HCT116 (cell line): ENCODE data around the gene PIK3R6. TPM values are rescaled to one million over a fixed set of nuclear protein-coding genes. Genes with fewer than 3 reads are reported as not detected.

Experiments used
- ATAC-seq: fragments of 200-7000 bp; cut with Tn5 transposase; 2 replicates; pipeline ENCODE4 v1.9.1; 2020; ENCODE audit warnings: mild to moderate bottlenecking, moderate library complexity
- BruUV-seq: library from RNA; stranded (reverse); fragments of 400-500 nt; replicated peaks from 2 replicates; lab custom pipeline; 2021; lab: Mats Ljungman, UMichigan
- CTCF ChIA-PET: fragments of 300-600 bp; sonication (Branson Sonifier 250); formaldehyde crosslinking; loops from one replicate; lab custom pipeline; 2021; ENCODE audit warnings: antibody characterized with exemption; lab: Charles Lee
- POLR2A ChIA-PET: fragments of 300-600, 350-600 bp; sonication (Branson Sonifier 250); formaldehyde crosslinking; loops from one replicate; lab custom pipeline; 2021; ENCODE audit warnings: antibody characterized with exemption; lab: Charles Lee
- RAD21 ChIA-PET, 2 experiments: fragments of 300-600 bp; sonication (Branson Sonifier 250); formaldehyde crosslinking; loops; one replicate each; lab custom pipeline; 2023; ENCODE audit warnings: low total read pairs in 2 of 2; ENCODE audit not compliant: uncharacterized antibody in 2 of 2, unreplicated experiment in 2 of 2, low non-redundant PET in 1 of 2; lab: Charles Lee
- DNase-seq: peaks from one replicate; pipeline ENCODE4 v3.0.0-alpha.2; 2010; ENCODE audit warnings: low read depth, low spot score
- H2AFZ ChIP-seq: fragments of 200-600 bp; shearing (Covaris generic), sonication (generic); 2 replicates; pipeline ENCODE4 v1.6.1; 2017; ENCODE audit warnings: low read depth, mixed run types, mixed read lengths, antibody characterized with exemption, low read length; ENCODE audit not compliant: poor library complexity, severe bottlenecking
- H3K27ac ChIP-seq: 2 replicates; pipeline ENCODE4 v1.5.1; 2012; ENCODE audit warnings: low read depth, low read length
- H3K27me3 ChIP-seq: fragments of 200-600 bp; sonication (generic); 2 replicates; pipeline ENCODE4 v1.6.1; 2016; ENCODE audit warnings: mixed run types, low read length, mixed read lengths; ENCODE audit not compliant: insufficient read depth
- H3K36me3 ChIP-seq, 2 experiments: fragments of 200-500 bp in 1 of 2; fragments of 200-600 bp in 1 of 2; sonication (Bioruptor generic) in 1 of 2; sonication (generic) in 1 of 2; 2 replicates each; pipeline versions ENCODE4 v1.5.1 to v1.6.1; 2014 to 2016; ENCODE audit warnings: low read length in 2 of 2, inconsistent platforms in 1 of 2, mixed read lengths in 1 of 2, mixed run types in 1 of 2; ENCODE audit not compliant: insufficient read depth in 2 of 2, control insufficient read depth in 1 of 2
- H3K4me1 ChIP-seq, 2 experiments: fragments of 200-600 bp in 1 of 2; sonication (generic) in 1 of 2; 2 replicates each; pipeline versions ENCODE4 v1.5.1 to v1.6.1; 2012 to 2017; ENCODE audit warnings: low read length in 2 of 2, inconsistent platforms in 1 of 2, mild to moderate bottlenecking in 1 of 2, mixed read lengths in 1 of 2, mixed run types in 1 of 2, moderate library complexity in 1 of 2; ENCODE audit not compliant: insufficient read depth in 2 of 2, control insufficient read depth in 1 of 2
- H3K4me2 ChIP-seq: fragments of 200-600 bp; sonication (generic); 2 replicates; pipeline ENCODE4 v1.6.1; 2017; ENCODE audit warnings: mixed run types, low read length, mixed read lengths
- H3K4me3 ChIP-seq, 2 experiments: fragments of 200-600 bp in 1 of 2; sonication (generic) in 1 of 2; replicated peaks in 1 of 2; 2 replicates each; pipeline ENCODE4 v1.5.1; 2011 to 2016; ENCODE audit warnings: low read length in 2 of 2, control low read depth in 1 of 2, low read depth in 1 of 2, mild to moderate bottlenecking in 1 of 2, mixed read lengths in 1 of 2, mixed run types in 1 of 2
- H3K79me2 ChIP-seq: fragments of 200-600 bp; sonication (generic); 2 replicates; pipeline ENCODE4 v1.6.1; 2017; ENCODE audit warnings: mild to moderate bottlenecking, mixed run types, low read length, moderate library complexity, mixed read lengths; ENCODE audit not compliant: insufficient read depth
- H3K9ac ChIP-seq: fragments of 200-600 bp; sonication (generic); 2 replicates; pipeline ENCODE4 v1.6.1; 2016; ENCODE audit warnings: low read length, mixed read lengths
- H3K9me2 ChIP-seq: fragments of 200-600 bp; sonication (generic), shearing (Covaris generic); 2 replicates; pipeline ENCODE4 v1.6.1; 2017; ENCODE audit warnings: mixed run types, mild to moderate bottlenecking, moderate library complexity; ENCODE audit not compliant: insufficient read depth
- H3K9me3 ChIP-seq, 2 experiments: fragments of 200-500 bp in 1 of 2; fragments of 200-600 bp in 1 of 2; sonication (Bioruptor generic) in 1 of 2; sonication (generic) in 1 of 2; 2 replicates each; pipeline ENCODE4 v1.6.1; 2014 to 2017; ENCODE audit warnings: low read length in 2 of 2, mixed read lengths in 2 of 2, inconsistent platforms in 1 of 2, low read depth in 1 of 2, mild to moderate bottlenecking in 1 of 2, mixed run types in 1 of 2, moderate library complexity in 1 of 2; ENCODE audit not compliant: control insufficient read depth in 1 of 2, insufficient read depth in 1 of 2
- H4K20me1 ChIP-seq: fragments of 200-600 bp; sonication (generic), shearing (Covaris generic); 2 replicates; pipeline ENCODE4 v1.6.1; 2017; ENCODE audit warnings: mixed run types, mild to moderate bottlenecking, moderate library complexity; ENCODE audit not compliant: insufficient read depth
- CBX3 ChIP-seq: IDR thresholded peaks from 2 replicates; pipeline ENCODE4 v1.6.1; 2012; ENCODE audit warnings: low read depth
- CEBPB ChIP-seq: IDR thresholded peaks from 2 replicates; pipeline ENCODE4 v1.6.1; 2012; ENCODE audit warnings: low read depth
- EGR1 ChIP-seq: IDR thresholded peaks from 2 replicates; pipeline ENCODE4 v1.6.1; 2012; ENCODE audit warnings: low read depth
- ELF1 ChIP-seq: IDR thresholded peaks from 2 replicates; pipeline ENCODE4 v1.6.1; 2012; ENCODE audit warnings: low read depth, borderline replicate concordance
- EZH2 ChIP-seq: fragments of 200-600 bp; sonication (generic); IDR thresholded peaks from 2 replicates; pipeline ENCODE4 v1.6.1; 2017; ENCODE audit warnings: antibody characterized with exemption, mixed run types
- EZH2phosphoT487 ChIP-seq: fragments of 200-600 bp; IDR thresholded peaks from 2 replicates; pipeline ENCODE4 v1.6.1; 2018; ENCODE audit warnings: antibody characterized with exemption, borderline replicate concordance
- FOSL1 ChIP-seq: IDR thresholded peaks from 2 replicates; pipeline ENCODE4 v1.6.1; 2012; ENCODE audit warnings: low read depth
- JUND ChIP-seq: IDR thresholded peaks from 2 replicates; pipeline ENCODE4 v1.6.1; 2012
- REST ChIP-seq: IDR thresholded peaks from 2 replicates; pipeline ENCODE4 v1.6.1; 2012; ENCODE audit warnings: low read depth
- SIN3A ChIP-seq: IDR thresholded peaks from 2 replicates; pipeline ENCODE4 v1.6.1; 2012; ENCODE audit warnings: low read depth
- SP1 ChIP-seq: IDR thresholded peaks from 2 replicates; pipeline ENCODE4 v1.6.1; 2012; ENCODE audit warnings: low read depth
- SRF ChIP-seq: IDR thresholded peaks from 2 replicates; pipeline ENCODE4 v1.6.1; 2012; ENCODE audit warnings: low read depth
- ZBTB33 ChIP-seq: IDR thresholded peaks from 2 replicates; pipeline ENCODE4 v1.6.1; 2011; ENCODE audit warnings: mild to moderate bottlenecking, low read length, moderate library complexity; ENCODE audit not compliant: insufficient replicate concordance; ENCODE audit errors: extremely low read depth
- ZFX ChIP-seq: fragments of 450-650 bp; IDR thresholded peaks from 2 replicates; pipeline ENCODE4 v1.6.1; 2017
- ZNF274 ChIP-seq: fragments of 200-500 bp; sonication (Bioruptor generic); IDR thresholded peaks from 2 replicates; pipeline ENCODE4 v1.6.1; 2014; ENCODE audit warnings: mild to moderate bottlenecking, low read depth, low read length, inconsistent platforms
- intact Hi-C: fragments of 100-400 bp; cut with micrococcal nuclease; formaldehyde crosslinking; loops from 2 replicates; pipeline ENCODE4 v1.10.0; 2022
- total RNA-seq: library from RNA; stranded (reverse); gene quantifications from one replicate; pipeline ENCODE4 v1.2.1, GENCODE V29; 2021; ENCODE audit not compliant: unreplicated experiment

Gene PIK3R6
- total RNA-seq, 1 experiment from 2014 or later = 0.07 TPM

- Histone ChIP-seq H3K27me3 (peaks cover 21% of the 10 kb centered on the region), H3K9me3 (no peaks in the 10 kb centered on the region), H3K9ac (no peak overlapping the region), H3K79me2 (no peaks in the 10 kb centered on the region), H3K36me3 (no peaks in the 10 kb centered on the region), H3K4me1 (no peaks in the 10 kb centered on the region), H4K20me1 (no peaks in the 10 kb centered on the region), H3K4me3 (no peak overlapping the region), H3K4me2 (no peak overlapping the region), H2AFZ (no peak overlapping the region), H3K9me2 (no peaks in the 10 kb centered on the region), H3K27ac (no peak overlapping the region)
- ATAC-seq = no peak
- no peak for DNase-seq
- TF ChIP-seq EZH2 = no peak
- TF ChIP-seq ZFX = no peak
- TF ChIP-seq FOSL1 = no peak
- TF ChIP-seq JUND = no peak
- TF ChIP-seq ZNF274 = no peak
- TF ChIP-seq EZH2phosphoT487 = no peak
- no peak for TF ChIP-seq ZBTB33
- no peak for TF ChIP-seq REST
- TF ChIP-seq SP1 = no peak
- no peak for TF ChIP-seq ELF1
- TF ChIP-seq SIN3A = no peak
- no peak for TF ChIP-seq EGR1
- no peak for TF ChIP-seq CEBPB
- no peak for TF ChIP-seq CBX3
- no peak for TF ChIP-seq SRF
- RAD21 ChIA-PET = no interaction called here
- intact Hi-C loops = no loop called here
- POLR2A ChIA-PET = interaction anchor here (0.5 kb wide), 1 partner anchor 623 kb away, joined by 3 read pairs; the partner anchor contains the start of gene CTC1
- BruUV-seq = no TSS peak
- CTCF ChIA-PET = no interaction called here
These were observed 3.7 kb upstream of the PIK3R6 start for GRCh38 chr17:8871081-8871581.
